ENCODE data around the gene PIK3R1. TPM values are rescaled to one million over a fixed set of nuclear protein-coding genes. Genes with fewer than 3 reads are reported as not detected.
"Not testable (repeated sequence)": the region's sequence is repeated elsewhere in the genome, so short reads cannot be mapped to it uniquely, and the experiment has no call there.

The PIK3R1 gene
- total and polyA plus RNA-seq, 4 donors, result 22.6 to 123 (median 47.3) TPM

DNA sequence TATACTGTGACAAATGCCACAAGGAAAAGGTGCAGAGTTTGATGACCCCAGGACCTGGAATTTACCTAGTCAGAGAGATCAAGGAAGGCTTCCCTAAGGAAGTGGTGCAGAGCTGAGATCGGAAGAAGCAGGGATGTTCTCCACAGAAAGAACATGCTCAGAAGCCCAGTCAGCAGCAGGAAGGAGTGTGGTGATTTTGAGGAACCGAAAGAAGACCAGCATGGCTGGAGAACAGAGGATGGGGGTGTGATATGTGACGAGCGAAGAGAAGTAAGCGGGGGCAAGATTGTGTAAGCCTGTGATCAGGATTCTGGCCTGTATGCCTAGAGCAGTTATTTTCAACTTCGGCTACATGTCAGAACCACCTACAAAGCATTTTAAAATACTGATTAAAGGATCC lies 18.7 kb upstream of the PIK3R1 start:
- H3K4me1 ChIP-seq (ENCODE audit: control insufficient read depth in 4 of 4, insufficient read depth in 4 of 4, low read length in 3 of 4), result peaks cover 0 to 2% (median 0%) of the 10 kb centered on the region in 4 donors
- TF ChIP-seq, protein P1, sequence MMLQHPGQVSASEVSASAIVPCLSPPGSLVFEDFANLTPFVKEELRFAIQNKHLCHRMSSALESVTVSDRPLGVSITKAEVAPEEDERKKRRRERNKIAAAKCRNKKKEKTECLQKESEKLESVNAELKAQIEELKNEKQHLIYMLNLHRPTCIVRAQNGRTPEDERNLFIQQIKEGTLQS (IDR thresholded peaks at IDR 0.05), result no peak
- no peaks in the 10 kb centered on the region for H3K27me3 ChIP-seq (ENCODE audit: control insufficient read depth in 4 of 4, insufficient read depth in 4 of 4, low read length in 3 of 4)
- H3K9me3 ChIP-seq (ENCODE audit: control insufficient read depth in 4 of 4, low read length in 3 of 4), result no peaks in the 10 kb centered on the region
- H3K4me3 ChIP-seq (ENCODE audit: low read depth in 1 of 3, low read length in 3 of 3), result no peak overlapping the region
- no peak overlapping the region for H3K27ac ChIP-seq (ENCODE audit: low read depth in 1 of 2, low read length in 2 of 2)
- no peaks in the 10 kb centered on the region for H3K36me3 ChIP-seq (ENCODE audit: control insufficient read depth in 4 of 4, insufficient read depth in 3 of 4, low read depth in 1 of 4, low read length in 3 of 4)
- no peak for DNase-seq (ENCODE audit: low spot score)
- H3K9ac ChIP-seq (ENCODE audit: low read depth in 1 of 2, low read length in 2 of 2), result no peak overlapping the region
- WGBS, result 88% methylated on average over 6 of the region's 6 CpGs

DNA sequence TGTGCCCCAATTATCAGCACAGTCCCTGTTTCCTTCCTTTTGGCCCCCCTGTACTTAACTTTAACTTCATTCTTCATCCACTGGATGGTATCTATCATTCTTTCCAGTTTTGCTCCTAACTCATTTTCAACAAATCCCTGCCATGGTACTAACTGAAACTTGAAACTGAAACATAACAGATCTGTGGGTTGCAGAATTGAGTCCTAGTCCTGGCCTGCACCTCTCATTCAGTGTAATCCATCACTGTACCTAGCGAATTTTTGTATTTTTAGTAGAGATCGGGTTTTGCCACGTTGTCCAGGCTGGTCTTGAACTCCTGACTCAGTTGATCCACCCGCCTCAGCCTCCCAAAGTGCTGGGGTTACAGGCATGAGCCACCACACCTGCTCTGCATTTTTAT lies 15.3 kb upstream of the PIK3R1 start:
- Histone ChIP-seq H3K36me3 (ENCODE audit: control insufficient read depth in 4 of 4, insufficient read depth in 3 of 4, low read depth in 1 of 4, low read length in 3 of 4) (no peaks in the 10 kb centered on the region), H3K4me1 (ENCODE audit: control insufficient read depth in 4 of 4, insufficient read depth in 4 of 4, low read length in 3 of 4) (peaks cover 0 to 13% (median 1%) of the 10 kb centered on the region in 4 donors), H3K9ac (ENCODE audit: low read depth in 1 of 2, low read length in 2 of 2) (no peak overlapping the region), H3K9me3 (ENCODE audit: control insufficient read depth in 4 of 4, low read length in 3 of 4) (no peaks in the 10 kb centered on the region), H3K4me3 (ENCODE audit: low read depth in 1 of 3, low read length in 3 of 3) (no peak overlapping the region), H3K27me3 (ENCODE audit: control insufficient read depth in 4 of 4, insufficient read depth in 4 of 4, low read length in 3 of 4) (no peaks in the 10 kb centered on the region), H3K27ac (ENCODE audit: low read depth in 1 of 2, low read length in 2 of 2) (no peak overlapping the region)
- no peak for TF ChIP-seq JUND (IDR thresholded peaks at IDR 0.05)
- TF ChIP-seq HNF4A (conservative IDR thresholded peaks at IDR 0.05), result no peak
- no peak for TF ChIP-seq ZBTB33 (IDR thresholded peaks at IDR 0.05)
- TF ChIP-seq, protein P1 (IDR thresholded peaks at IDR 0.05), result no peak
- TF ChIP-seq GABPA (IDR thresholded peaks at IDR 0.05 in 1 of 2, conservative IDR thresholded peaks at IDR 0.05 in 1 of 2), result no peak
- TF ChIP-seq, protein P2, sequence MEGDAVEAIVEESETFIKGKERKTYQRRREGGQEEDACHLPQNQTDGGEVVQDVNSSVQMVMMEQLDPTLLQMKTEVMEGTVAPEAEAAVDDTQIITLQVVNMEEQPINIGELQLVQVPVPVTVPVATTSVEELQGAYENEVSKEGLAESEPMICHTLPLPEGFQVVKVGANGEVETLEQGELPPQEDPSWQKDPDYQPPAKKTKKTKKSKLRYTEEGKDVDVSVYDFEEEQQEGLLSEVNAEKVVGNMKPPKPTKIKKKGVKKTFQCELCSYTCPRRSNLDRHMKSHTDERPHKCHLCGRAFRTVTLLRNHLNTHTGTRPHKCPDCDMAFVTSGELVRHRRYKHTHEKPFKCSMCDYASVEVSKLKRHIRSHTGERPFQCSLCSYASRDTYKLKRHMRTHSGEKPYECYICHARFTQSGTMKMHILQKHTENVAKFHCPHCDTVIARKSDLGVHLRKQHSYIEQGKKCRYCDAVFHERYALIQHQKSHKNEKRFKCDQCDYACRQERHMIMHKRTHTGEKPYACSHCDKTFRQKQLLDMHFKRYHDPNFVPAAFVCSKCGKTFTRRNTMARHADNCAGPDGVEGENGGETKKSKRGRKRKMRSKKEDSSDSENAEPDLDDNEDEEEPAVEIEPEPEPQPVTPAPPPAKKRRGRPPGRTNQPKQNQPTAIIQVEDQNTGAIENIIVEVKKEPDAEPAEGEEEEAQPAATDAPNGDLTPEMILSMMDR (IDR thresholded peaks at IDR 0.05; ENCODE audit: low read depth, low read length, missing input control), result no peak
- no peak for TF ChIP-seq FOXA1 (IDR thresholded peaks at IDR 0.05)
- no peak for TF ChIP-seq REST (IDR thresholded peaks at IDR 0.05)
- no peak for TF ChIP-seq FOXA2 (IDR thresholded peaks at IDR 0.05)
- TF ChIP-seq RAD21 (IDR thresholded peaks at IDR 0.05), result no peak
- TF ChIP-seq RXRA (IDR thresholded peaks at IDR 0.05), result no peak
- TF ChIP-seq YY1 (IDR thresholded peaks at IDR 0.05), result no peak
- TF ChIP-seq NR2F2 (IDR thresholded peaks at IDR 0.05), result no peak
- no peak for TF ChIP-seq EGR1 (IDR thresholded peaks at IDR 0.05; ENCODE audit: low read depth in 2 of 2)
- TF ChIP-seq TAF1 (conservative IDR thresholded peaks at IDR 0.05), result no peak
- no peak for TF ChIP-seq HNF4G (IDR thresholded peaks at IDR 0.05)
- TF ChIP-seq, protein P3, sequence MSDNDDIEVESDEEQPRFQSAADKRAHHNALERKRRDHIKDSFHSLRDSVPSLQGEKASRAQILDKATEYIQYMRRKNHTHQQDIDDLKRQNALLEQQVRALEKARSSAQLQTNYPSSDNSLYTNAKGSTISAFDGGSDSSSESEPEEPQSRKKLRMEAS (IDR thresholded peaks at IDR 0.05), result no peak
- TF ChIP-seq SP1 (IDR thresholded peaks at IDR 0.05), result no peak
- DNase-seq (ENCODE audit: low spot score), result no peak
- WGBS, result 94% methylated on average over 4 of the region's 4 CpGs

DNA sequence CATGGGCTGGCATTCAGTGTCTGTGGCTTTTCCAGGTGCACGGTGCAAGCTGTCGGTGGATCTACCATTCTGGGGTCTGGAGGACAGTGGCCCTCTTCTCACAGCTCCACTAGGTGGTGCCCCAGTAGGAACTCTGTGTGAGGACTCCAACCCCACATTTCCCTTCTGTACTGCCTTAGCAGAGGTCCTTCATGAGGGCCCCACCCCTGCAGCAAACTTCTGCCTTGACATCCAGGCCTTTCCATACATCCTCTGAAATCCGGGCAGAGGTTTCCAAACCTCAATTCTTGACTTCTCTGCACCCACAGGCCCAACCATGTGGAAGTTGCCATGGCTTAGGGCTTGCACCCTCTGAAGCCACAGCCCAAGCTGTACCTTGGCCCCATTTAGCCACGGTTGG lies 4.9 kb upstream of the PIK3R1 start:
- WGBS, result 96% methylated on average over 4 of the region's 4 CpGs
- DNase-seq (ENCODE audit: low spot score); H3K9me3 ChIP-seq (ENCODE audit: control insufficient read depth in 4 of 4, low read length in 3 of 4): not testable (repeated sequence)

More for the DNA sequence above, 4.9 kb upstream of the PIK3R1 start:
- not testable (repeated sequence) for H3K36me3 ChIP-seq (ENCODE audit: control insufficient read depth in 4 of 4, insufficient read depth in 3 of 4, low read depth in 1 of 4, low read length in 3 of 4); H3K4me3 ChIP-seq (ENCODE audit: low read depth in 1 of 3, low read length in 3 of 3); H3K27ac ChIP-seq (ENCODE audit: low read depth in 1 of 2, low read length in 2 of 2); H3K4me1 ChIP-seq (ENCODE audit: control insufficient read depth in 4 of 4, insufficient read depth in 4 of 4, low read length in 3 of 4); H3K27me3 ChIP-seq (ENCODE audit: control insufficient read depth in 4 of 4, insufficient read depth in 4 of 4, low read length in 3 of 4); H3K9ac ChIP-seq (ENCODE audit: low read depth in 1 of 2, low read length in 2 of 2)
